Stomach (tissue), 9 donors: ENCODE data around the gene MPST. TPM values are rescaled to one million over a fixed set of nuclear protein-coding genes. Genes with fewer than 3 reads are reported as not detected.
A peak's percentile ranks its signal among the peaks of the same experiment; 100 is the strongest.

Source experiments
- DNase-seq, 2 donors: peaks; one replicate each; pipeline versions ENCODE4 v3.0.0 to v3.0.0-alpha.2; 2013 to 2019
- H3K27ac ChIP-seq, 5 donors: fragments of 200-600 bp in 4 of 5; sonication (generic) in 4 of 5; one replicate each; pipeline ENCODE4 v1.5.1; 2013 to 2019; ENCODE audit warnings: mild to moderate bottlenecking in 1 of 5, moderate library complexity in 1 of 5
- H3K27me3 ChIP-seq, 3 donors: fragments of 200-600 bp; sonication (generic); one replicate each; pipeline ENCODE4 v1.5.1; 2017 to 2019; ENCODE audit warnings: mixed run types in 1 of 3
- H3K36me3 ChIP-seq, 4 donors: fragments of 200-600 bp; sonication (generic); 1 replicate in 3 of 4; 2 replicates in 1 of 4; pipeline ENCODE4 v1.5.1; 2016 to 2019
- H3K4me1 ChIP-seq, 4 donors: fragments of 200-600 bp; sonication (generic); one replicate each; pipeline ENCODE4 v1.5.1; 2016 to 2019
- H3K4me3 ChIP-seq, 4 donors: fragments of 200-600 bp; sonication (generic) in 3 of 4; one replicate each; pipeline ENCODE4 v1.5.1; 2016 to 2019; ENCODE audit warnings: mild to moderate bottlenecking in 1 of 4
- H3K9me3 ChIP-seq, 4 donors: fragments of 200-600 bp; sonication (generic); one replicate each; pipeline ENCODE4 v1.5.1; 2016 to 2019
- CTCF ChIP-seq, 7 experiments: fragments of 450-650 bp in 4 of 7; fragments of 200-600 bp in 3 of 7; sonication (generic) in 3 of 7; IDR thresholded peaks; one replicate each; pipeline ENCODE4 v1.5.1; 2016 to 2019; ENCODE audit warnings: antibody characterized with exemption in 7 of 7, control low read depth in 2 of 7, mild to moderate bottlenecking in 1 of 7
- EP300 ChIP-seq: sonication (generic); formaldehyde crosslinking; IDR thresholded peaks from one replicate; pipeline ENCODE4 v1.6.1; 2017; ENCODE audit warnings: antibody characterized with exemption
- POLR2A ChIP-seq, 4 donors: fragments of 450-650 bp; IDR thresholded peaks; one replicate each; pipeline ENCODE4 v1.6.1; 2016; ENCODE audit warnings: antibody characterized with exemption in 4 of 4, control low read depth in 2 of 4, mild to moderate bottlenecking in 1 of 4, moderate library complexity in 1 of 4
- POLR2AphosphoS5 ChIP-seq, 3 donors: sonication (generic); formaldehyde crosslinking; IDR thresholded peaks; one replicate each; pipeline ENCODE4 v1.6.1; 2016; ENCODE audit warnings: antibody characterized with exemption in 3 of 3
- WGBS, 5 donors: extraction: QIAGEN DNeasy Blood & Tissue Kit in 3 of 5; methylation state at CpG; one replicate each; pipeline versions ENCODE4 v1.1.5 to v1.1.7; 2013 to 2018; 5-methylcytosine and 5-hydroxymethylcytosine counted together
- intact Hi-C: fragments of 100-400 bp; cut with DNase I; formaldehyde crosslinking; loops from one replicate; pipeline ENCODE4 v1.15.1; 2023; ENCODE audit warnings: low total_unique reads
- polyA plus RNA-seq, 3 donors: library from polyadenylated mRNA; stranded (reverse); fragments of 200-250 nt; gene quantifications; one replicate each; pipeline ENCODE4 v1.2.3, GENCODE V29; 2013
- total RNA-seq, 5 donors: library from RNA; depleted of rRNA; stranded (reverse); fragments of >200 nt; gene quantifications; one replicate each; pipeline versions ENCODE4 v1.1.0 to v1.2.3, GENCODE V29; 2014 to 2016
- donor health status: healthy with polysubstance abuse.
- donor health status: Bipolar disorder and iron deficiency.
- donor health status: healthy.

Gene MPST
- total and polyA plus RNA-seq, 8 donors, result 48.3 to 1,943 (median 154) TPM

- peak; percentile 70 to 91 for DNase-seq
- WGBS, 5 donors, result 5 to 14% (median 7%) methylated on average over 22 to 89 of the region's 89 CpGs
- intact Hi-C loops, result no loop called here
- peaks cover 23 to 37% (median 25%) of the 10 kb centered on the region in 4 donors for H3K4me1 ChIP-seq
- H3K27me3 ChIP-seq, result peaks cover 0 to 13% (median 0%) of the 10 kb centered on the region in 3 donors
- peaks cover 0 to 32% (median 22%) of the 10 kb centered on the region in 4 donors for H3K36me3 ChIP-seq
- no peaks in the 10 kb centered on the region for H3K9me3 ChIP-seq
- H3K4me3 ChIP-seq, result peak within 1 kb of the TSS; percentile 66 to 87 (median 70)
- peak within 1 kb of the TSS in 2 of 5 donors; percentile 36 to 44 for H3K27ac ChIP-seq
- peak in 2 of 3 donors; percentile 20 to 40 for TF ChIP-seq POLR2AphosphoS5 (IDR thresholded peaks at IDR 0.05)
- TF ChIP-seq POLR2A (IDR thresholded peaks at IDR 0.05), result no peak
- no peak for TF ChIP-seq CTCF (IDR thresholded peaks at IDR 0.05)
These were observed 32.1 kb downstream of the MPST start, which contains the start of gene KCTD17 for GRCh38 chr22:37051391-37052385. Gene KCTD17, plus strand, starts transcription at chr22:37051742. Its CDS starts 19 bp downstream, at chr22:37051761.

- TF ChIP-seq CTCF (IDR thresholded peaks at IDR 0.05), result no peak
- intact Hi-C loops, result no loop called here
- H3K4me3 ChIP-seq, result peak overlapping the region; percentile 66 to 87 (median 70)
- 81 to 90% (median 86%) methylated on average over 25 of the region's 25 CpGs for WGBS, 5 donors
- no peak for DNase-seq
- H3K4me1 ChIP-seq, result peaks cover 23 to 37% (median 25%) of the 10 kb centered on the region in 4 donors
- H3K36me3 ChIP-seq, result peaks cover 1 to 42% (median 32%) of the 10 kb centered on the region in 4 donors
- H3K27ac ChIP-seq, result peak overlapping the region in 2 of 5 donors; percentile 36 to 44
- H3K27me3 ChIP-seq, result peaks cover 0 to 13% (median 0%) of the 10 kb centered on the region in 3 donors
- no peaks in the 10 kb centered on the region for H3K9me3 ChIP-seq
These were observed 33.1 kb downstream of the MPST start for GRCh38 chr22:37052386-37053309.

- Histone ChIP-seq H3K27ac (no peak overlapping the region), H3K4me1 (peaks cover 23 to 37% (median 25%) of the 10 kb centered on the region in 4 donors), H3K36me3 (peaks cover 8 to 50% (median 40%) of the 10 kb centered on the region in 4 donors), H3K4me3 (no peak overlapping the region), H3K9me3 (no peaks in the 10 kb centered on the region), H3K27me3 (peaks cover 0 to 13% (median 0%) of the 10 kb centered on the region in 3 donors)
- WGBS, 5 donors, result 69 to 80% (median 74%) methylated on average over 12 to 16 of the region's 16 CpGs
- no peak for TF ChIP-seq EP300
- no peak for TF ChIP-seq POLR2A (IDR thresholded peaks at IDR 0.05)
- no peak for TF ChIP-seq CTCF (IDR thresholded peaks at IDR 0.05)
- no peak for TF ChIP-seq POLR2AphosphoS5 (IDR thresholded peaks at IDR 0.05)
- intact Hi-C loops, result no loop called here
- no peak for DNase-seq
These were observed 33.9 kb downstream of the MPST start for GRCh38 chr22:37053310-37054055.
